GM23338 (cell line): ENCODE data around the gene SLCO4A1. TPM values are rescaled to one million over a fixed set of nuclear protein-coding genes. Genes with fewer than 3 reads are reported as not detected.

ENCODE experiments used
- ATAC-seq: fragments of 200-7000 bp; cut with Tn5 transposase; 3 replicates; pipeline ENCODE4 v1.9.1; 2020
- DNase-seq: peaks from one replicate; pipeline ENCODE4 v3.0.0-alpha.2; 2015; ENCODE audit warnings: low spot score
- H2AFZ ChIP-seq: fragments of 200-600 bp; sonication (generic); 2 replicates; pipeline ENCODE4 v1.8.0; 2016; ENCODE audit warnings: antibody characterized with exemption, mild to moderate bottlenecking, moderate library complexity
- H3F3A ChIP-seq: fragments of 200-600 bp; sonication (generic); replicated peaks from 2 replicates; pipeline ENCODE4 v1.8.0; 2017; ENCODE audit warnings: antibody characterized with exemption, mixed run types, low read depth
- H3K27ac ChIP-seq: fragments of 200-600 bp; sonication (generic); 2 replicates; pipeline ENCODE4 v1.6.1; 2016; ENCODE audit warnings: low read depth
- H3K27me3 ChIP-seq: fragments of 200-600 bp; sonication (generic); 2 replicates; pipeline ENCODE4 v1.8.0; 2016; ENCODE audit warnings: mild to moderate bottlenecking, mixed run types, moderate library complexity; ENCODE audit not compliant: insufficient read depth
- H3K36me3 ChIP-seq: fragments of 200-600 bp; sonication (generic); 2 replicates; pipeline ENCODE4 v1.8.0; 2016; ENCODE audit warnings: mild to moderate bottlenecking; ENCODE audit not compliant: insufficient read depth
- H3K4me1 ChIP-seq: fragments of 200-600 bp; sonication (generic); 2 replicates; pipeline ENCODE4 v1.8.0; 2016; ENCODE audit warnings: mild to moderate bottlenecking, moderate library complexity; ENCODE audit not compliant: insufficient read depth
- H3K4me2 ChIP-seq: fragments of 200-600 bp; sonication (generic); 2 replicates; pipeline ENCODE4 v1.7.1; 2017; ENCODE audit warnings: mixed run types
- H3K4me3 ChIP-seq: fragments of 200-600 bp; sonication (generic); 2 replicates; pipeline ENCODE4 v1.6.1; 2016; ENCODE audit warnings: mixed run types
- H3K79me2 ChIP-seq: fragments of 200-600 bp; sonication (generic); replicated peaks from 2 replicates; pipeline ENCODE4 v1.8.0; 2017; ENCODE audit warnings: mild to moderate bottlenecking; ENCODE audit not compliant: insufficient read depth
- H3K9me2 ChIP-seq: fragments of 200-600 bp; sonication (generic); 2 replicates; pipeline ENCODE4 v1.8.0; 2017; ENCODE audit not compliant: insufficient read depth
- H4K20me1 ChIP-seq: fragments of 200-600 bp; sonication (generic); replicated peaks from 2 replicates; pipeline ENCODE4 v1.8.0; 2017; ENCODE audit warnings: mild to moderate bottlenecking; ENCODE audit not compliant: insufficient read depth
- H3K27ac Mint-ChIP-seq: 2 replicates; pipeline ENCODE4 v1.8.0; 2020; ENCODE audit warnings: inconsistent platforms, mild to moderate bottlenecking, moderate library complexity, mixed read lengths
- H3K27me3 Mint-ChIP-seq: 3 replicates; pipeline ENCODE4 v1.8.0; 2022; ENCODE audit warnings: low read depth, mild to moderate bottlenecking, moderate library complexity, mixed read lengths, inconsistent platforms; ENCODE audit not compliant: insufficient read depth, poor library complexity
- H3K36me3 Mint-ChIP-seq: 3 replicates; pipeline ENCODE4 v1.8.0; 2021; ENCODE audit warnings: low read depth, mild to moderate bottlenecking, inconsistent platforms, moderate library complexity, mixed read lengths
- H3K4me1 Mint-ChIP-seq: 3 replicates; pipeline ENCODE4 v1.8.0; 2020; ENCODE audit warnings: mild to moderate bottlenecking, inconsistent platforms, mixed read lengths
- H3K4me3 Mint-ChIP-seq: 3 replicates; pipeline ENCODE4 v1.8.0; 2021; ENCODE audit warnings: moderate library complexity, mild to moderate bottlenecking, inconsistent platforms, mixed read lengths
- H3K9me3 Mint-ChIP-seq: 3 replicates; pipeline ENCODE4 v1.8.0; 2020; ENCODE audit warnings: moderate library complexity, mild to moderate bottlenecking, inconsistent platforms, mixed read lengths
- CREB1 ChIP-seq: fragments of 250-450 bp; sonication (Bioruptor Pico); IDR thresholded peaks from 2 replicates; pipeline ENCODE4 v1.5.0; 2020; ENCODE audit warnings: low read depth, mild to moderate bottlenecking, moderate library complexity
- EZH2 ChIP-seq: fragments of 200-600 bp; sonication (generic); IDR thresholded peaks from one replicate; pipeline ENCODE4 v1.8.0; 2017; ENCODE audit warnings: antibody characterized with exemption, mild to moderate bottlenecking, low read depth; ENCODE audit not compliant: unreplicated experiment
- REST ChIP-seq: IDR thresholded peaks from one replicate; pipeline ENCODE4 v1.6.1; 2018; ENCODE audit warnings: antibody characterized with exemption; ENCODE audit not compliant: unreplicated experiment
- STAT1 ChIP-seq: IDR thresholded peaks from one replicate; pipeline ENCODE4 v1.6.1; 2016; ENCODE audit warnings: antibody characterized with exemption; ENCODE audit not compliant: unreplicated experiment
- ZNF114 ChIP-seq: fragments of 250-450 bp; sonication (Bioruptor Pico); IDR thresholded peaks from 2 replicates; pipeline ENCODE4 v1.5.0; 2020; ENCODE audit warnings: mild to moderate bottlenecking, moderate library complexity
- ZNF331 ChIP-seq: fragments of 250-450 bp; sonication (Bioruptor Pico); IDR thresholded peaks from 2 replicates; pipeline ENCODE4 v1.5.0; 2020; ENCODE audit warnings: low read depth, mild to moderate bottlenecking, moderate library complexity
- polyA plus RNA-seq: library from polyadenylated mRNA; unstranded; fragments of >200 nt; fragmentation: Nextera tagmentation; extraction: Ambion mirVana; gene quantifications from 2 replicates; pipeline ENCODE4 v1.2.1, GENCODE V29; 2016
- total RNA-seq: library from RNA; depleted of rRNA; stranded (reverse); fragments of >200 nt; shearing (Covaris generic); gene quantifications from 2 replicates; pipeline ENCODE4 v1.2.3, GENCODE V29; 2014
- TF ChIP-seq, protein P1 (sequence below), 2 experiments: fragments of 200-600 bp in 1 of 2; sonication (generic) in 1 of 2; conservative IDR thresholded peaks; 2 replicates each; pipeline versions ENCODE4 v1.5.1 to v1.6.1; 2016 to 2017; ENCODE audit warnings: antibody characterized with exemption in 2 of 2, low read depth in 2 of 2, mild to moderate bottlenecking in 2 of 2, moderate library complexity in 1 of 2
- TF ChIP-seq, protein P2 (sequence below): IDR thresholded peaks from 2 replicates; pipeline ENCODE4 v1.6.1; 2016; ENCODE audit warnings: antibody characterized with exemption

Gene SLCO4A1
- total and polyA plus RNA-seq, 2 experiments from 2014 or later: 28.5 to 41.6 TPM

DNA sequence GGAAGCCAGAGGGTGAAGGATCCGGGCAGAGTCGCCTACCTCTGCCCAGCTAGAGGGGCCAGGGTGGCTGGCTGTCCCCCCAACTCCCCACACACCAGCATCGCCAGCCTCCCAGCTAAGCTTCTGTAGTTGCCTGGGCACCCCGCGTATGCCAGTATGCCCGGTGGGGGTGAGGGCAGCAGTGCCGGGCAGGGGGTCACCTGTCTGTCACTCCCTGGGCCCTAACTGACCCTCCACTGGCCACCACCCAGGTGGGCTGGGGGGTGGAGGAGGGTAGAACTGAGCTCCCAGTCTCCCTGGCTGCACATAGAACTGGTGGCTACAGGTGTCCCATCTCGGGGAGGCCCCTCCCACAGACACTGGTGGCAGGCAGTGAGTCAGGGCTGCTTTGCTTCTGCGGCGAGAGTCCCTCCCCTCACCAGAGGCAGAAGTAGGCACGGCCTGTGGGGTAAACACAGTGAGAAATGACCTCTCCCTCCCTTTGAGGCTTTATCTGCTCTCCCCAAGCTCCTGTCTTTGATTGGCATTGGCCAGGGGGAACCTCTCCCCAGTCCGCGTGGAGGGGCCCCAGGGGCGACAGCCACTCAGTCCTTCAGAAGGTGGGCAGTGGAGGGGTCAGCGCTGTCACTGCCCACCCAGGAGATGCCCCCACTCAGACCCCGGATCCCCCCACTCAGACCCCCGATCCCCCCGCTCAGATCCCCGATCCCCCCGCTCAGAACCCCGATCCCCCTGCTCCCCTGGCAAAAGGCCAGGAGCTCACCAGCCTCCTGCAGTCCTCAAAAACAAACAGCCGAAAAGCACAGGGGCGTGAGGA, 68.8 kb downstream of the SLCO4A1 start:
- no peak for ATAC-seq
- Histone ChIP-seq H3K36me3 (no peaks in the 10 kb centered on the region), H3K27me3 (peaks cover 30% of the 10 kb centered on the region), H3K27ac (no peak overlapping the region), H4K20me1 (no peaks in the 10 kb centered on the region), H3K4me1 (peaks cover 3% of the 10 kb centered on the region; the same call in 1 of the 2 replicates), H3K79me2 (no peaks in the 10 kb centered on the region), H3K4me2 (no peak overlapping the region), H3K9me2 (no peaks in the 10 kb centered on the region), H3F3A (no peaks in the 10 kb centered on the region), H3K4me3 (no peak overlapping the region), H2AFZ (no peak overlapping the region)
- Mint-ChIP-seq H3K4me1 (peaks cover 5% of the 10 kb centered on the region; the same call in 2 of the 3 replicates), H3K4me3 (no peak overlapping the region), H3K9me3 (no peaks in the 10 kb centered on the region), H3K27ac (no peak overlapping the region), H3K36me3 (no peaks in the 10 kb centered on the region; the same call in 2 of the 3 replicates), H3K27me3 (peaks cover 36% of the 10 kb centered on the region)
- DNase-seq: no peak
- no peak for TF ChIP-seq ZNF114 (CRISPR knock-in tag)
- TF ChIP-seq CREB1 (CRISPR knock-in tag): no peak

GRCh38 chr20:62711703-62712101, 69.4 kb downstream of the SLCO4A1 start:
- Histone ChIP-seq H3K27me3 (peaks cover 30% of the 10 kb centered on the region), H3K4me1 (peaks cover 3% of the 10 kb centered on the region; the same call in 1 of the 2 replicates), H3F3A (no peaks in the 10 kb centered on the region), H3K4me3 (no peak overlapping the region), H2AFZ (no peak overlapping the region), H3K36me3 (no peaks in the 10 kb centered on the region), H3K4me2 (no peak overlapping the region), H3K79me2 (no peaks in the 10 kb centered on the region), H3K27ac (no peak overlapping the region), H3K9me2 (no peaks in the 10 kb centered on the region), H4K20me1 (no peaks in the 10 kb centered on the region)
- ATAC-seq (no peak), DNase-seq (no peak)
- H3K4me1 Mint-ChIP-seq: peaks cover 5% of the 10 kb centered on the region; the same call in 2 of the 3 replicates
- no peak overlapping the region for H3K4me3 Mint-ChIP-seq
- H3K9me3 Mint-ChIP-seq: no peaks in the 10 kb centered on the region
- no peak overlapping the region for H3K27ac Mint-ChIP-seq
- H3K27me3 Mint-ChIP-seq: peaks cover 39% of the 10 kb centered on the region
- TF ChIP-seq CREB1 (CRISPR knock-in tag) (no peak), EZH2 (no peak), ZNF114 (CRISPR knock-in tag) (no peak), REST (no peak)
- no peaks in the 10 kb centered on the region; the same call in 2 of the 3 replicates for H3K36me3 Mint-ChIP-seq

DNA sequence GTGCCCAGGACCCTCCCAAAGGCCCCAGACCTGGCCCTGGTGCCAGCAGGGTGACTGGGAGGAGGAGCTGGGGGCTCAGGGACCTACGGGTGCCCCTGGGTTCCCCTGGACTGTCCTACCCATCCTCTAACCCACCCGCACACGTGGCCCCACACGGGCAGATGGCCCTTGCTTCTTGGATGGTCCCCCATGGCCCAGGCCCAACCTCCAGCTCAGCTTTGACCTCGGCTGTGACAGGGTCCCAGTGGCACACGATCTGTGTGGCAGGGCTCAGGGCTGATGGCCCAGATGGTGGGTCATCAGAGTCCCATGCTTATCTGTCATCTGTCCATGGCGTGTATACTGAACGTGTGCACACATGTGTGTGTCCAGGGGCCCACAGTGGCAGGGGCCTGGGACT, 70.3 kb downstream of the SLCO4A1 start:
- H3K9me3 Mint-ChIP-seq: no peaks in the 10 kb centered on the region
- H2AFZ ChIP-seq: no peak overlapping the region
- peaks cover 3% of the 10 kb centered on the region; the same call in 1 of the 2 replicates for H3K4me1 ChIP-seq
- no peak overlapping the region for H3K27ac ChIP-seq
- no peaks in the 10 kb centered on the region for H3F3A ChIP-seq
- ATAC-seq: no peak
- no peak overlapping the region for H3K27ac Mint-ChIP-seq
- no peak overlapping the region for H3K4me3 ChIP-seq
- H3K79me2 ChIP-seq: no peaks in the 10 kb centered on the region
- no peaks in the 10 kb centered on the region for H4K20me1 ChIP-seq
- H3K36me3 ChIP-seq: no peaks in the 10 kb centered on the region
- no peaks in the 10 kb centered on the region for H3K9me2 ChIP-seq
- H3K4me1 Mint-ChIP-seq: peaks cover 3% of the 10 kb centered on the region; the same call in 2 of the 3 replicates
- no peak for DNase-seq
- peaks cover 30% of the 10 kb centered on the region for H3K27me3 ChIP-seq
- no peak overlapping the region for H3K4me3 Mint-ChIP-seq
- no peak overlapping the region for H3K4me2 ChIP-seq
- no peaks in the 10 kb centered on the region; the same call in 2 of the 3 replicates for H3K36me3 Mint-ChIP-seq
- H3K27me3 Mint-ChIP-seq: peaks cover 37% of the 10 kb centered on the region
- no peak for TF ChIP-seq STAT1
- TF ChIP-seq ZNF331: no peak
- no peak for TF ChIP-seq ZNF114 (CRISPR knock-in tag)
- TF ChIP-seq, protein P1, sequence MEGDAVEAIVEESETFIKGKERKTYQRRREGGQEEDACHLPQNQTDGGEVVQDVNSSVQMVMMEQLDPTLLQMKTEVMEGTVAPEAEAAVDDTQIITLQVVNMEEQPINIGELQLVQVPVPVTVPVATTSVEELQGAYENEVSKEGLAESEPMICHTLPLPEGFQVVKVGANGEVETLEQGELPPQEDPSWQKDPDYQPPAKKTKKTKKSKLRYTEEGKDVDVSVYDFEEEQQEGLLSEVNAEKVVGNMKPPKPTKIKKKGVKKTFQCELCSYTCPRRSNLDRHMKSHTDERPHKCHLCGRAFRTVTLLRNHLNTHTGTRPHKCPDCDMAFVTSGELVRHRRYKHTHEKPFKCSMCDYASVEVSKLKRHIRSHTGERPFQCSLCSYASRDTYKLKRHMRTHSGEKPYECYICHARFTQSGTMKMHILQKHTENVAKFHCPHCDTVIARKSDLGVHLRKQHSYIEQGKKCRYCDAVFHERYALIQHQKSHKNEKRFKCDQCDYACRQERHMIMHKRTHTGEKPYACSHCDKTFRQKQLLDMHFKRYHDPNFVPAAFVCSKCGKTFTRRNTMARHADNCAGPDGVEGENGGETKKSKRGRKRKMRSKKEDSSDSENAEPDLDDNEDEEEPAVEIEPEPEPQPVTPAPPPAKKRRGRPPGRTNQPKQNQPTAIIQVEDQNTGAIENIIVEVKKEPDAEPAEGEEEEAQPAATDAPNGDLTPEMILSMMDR (conservative IDR thresholded peaks at IDR 0.05; ENCODE audit: low read depth in 2 of 2): no peak
- TF ChIP-seq, protein P2, sequence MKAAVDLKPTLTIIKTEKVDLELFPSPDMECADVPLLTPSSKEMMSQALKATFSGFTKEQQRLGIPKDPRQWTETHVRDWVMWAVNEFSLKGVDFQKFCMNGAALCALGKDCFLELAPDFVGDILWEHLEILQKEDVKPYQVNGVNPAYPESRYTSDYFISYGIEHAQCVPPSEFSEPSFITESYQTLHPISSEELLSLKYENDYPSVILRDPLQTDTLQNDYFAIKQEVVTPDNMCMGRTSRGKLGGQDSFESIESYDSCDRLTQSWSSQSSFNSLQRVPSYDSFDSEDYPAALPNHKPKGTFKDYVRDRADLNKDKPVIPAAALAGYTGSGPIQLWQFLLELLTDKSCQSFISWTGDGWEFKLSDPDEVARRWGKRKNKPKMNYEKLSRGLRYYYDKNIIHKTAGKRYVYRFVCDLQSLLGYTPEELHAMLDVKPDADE: no peak
